ENCODE measurements around the gene USO1.
"Not testable (repeated sequence)": the region's sequence is repeated elsewhere in the genome, so short reads cannot be mapped to it uniquely, and the experiment has no call there.

USO1 gene

DNA sequence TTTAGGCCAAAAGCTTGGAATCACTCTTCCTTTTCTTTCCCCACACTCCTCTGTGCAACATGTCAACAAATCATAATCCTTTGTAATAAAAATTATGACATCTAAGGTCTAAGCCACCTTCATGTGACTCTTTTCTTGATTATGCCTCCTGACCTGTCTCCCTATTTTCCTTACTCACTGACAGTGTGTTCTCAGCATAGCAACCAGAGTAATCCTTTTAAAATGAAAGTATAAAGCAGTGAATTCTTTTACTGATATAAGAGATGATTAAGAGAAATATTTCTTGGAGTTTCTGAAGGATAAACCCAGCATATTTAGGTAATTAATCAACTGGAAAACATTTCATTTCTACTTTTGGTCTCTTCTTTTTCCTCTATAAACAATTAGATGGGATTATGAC, 44.7 kb downstream of the USO1 start:
- DNase-seq (ENCODE audit: low read depth, low spot score) = no peak

GRCh38 chr4:75771607-75772006, 47.2 kb downstream of the USO1 start:
- no peak for DNase-seq (ENCODE audit: low read depth, low spot score)

DNA sequence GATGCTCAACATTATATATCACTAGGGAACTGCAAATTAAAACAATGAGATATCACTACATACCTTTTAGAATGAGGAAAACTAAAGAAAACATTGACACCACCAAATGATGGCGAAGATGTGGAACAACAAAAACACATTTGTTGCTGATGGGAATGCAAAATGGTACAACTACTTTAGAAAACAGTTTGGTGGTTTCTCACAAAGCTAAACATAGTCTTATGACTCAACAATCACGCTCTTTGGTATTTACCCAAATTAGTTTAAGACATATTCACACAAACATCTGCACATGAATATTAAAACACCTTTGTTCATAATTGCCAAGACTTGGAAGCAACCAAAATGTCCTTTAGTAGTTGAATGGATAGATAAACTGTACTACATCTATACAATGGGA, 53.2 kb downstream of the USO1 start:
- no peak for DNase-seq (ENCODE audit: low read depth, low spot score)

GRCh38 chr4:75779105-75779757, 54.9 kb downstream of the USO1 start:
- no peak for DNase-seq (ENCODE audit: low read depth, low spot score)

GRCh38 chr4:75781305-75781704, 56.9 kb downstream of the USO1 start:
- DNase-seq (ENCODE audit: low read depth, low spot score) = no peak

DNA sequence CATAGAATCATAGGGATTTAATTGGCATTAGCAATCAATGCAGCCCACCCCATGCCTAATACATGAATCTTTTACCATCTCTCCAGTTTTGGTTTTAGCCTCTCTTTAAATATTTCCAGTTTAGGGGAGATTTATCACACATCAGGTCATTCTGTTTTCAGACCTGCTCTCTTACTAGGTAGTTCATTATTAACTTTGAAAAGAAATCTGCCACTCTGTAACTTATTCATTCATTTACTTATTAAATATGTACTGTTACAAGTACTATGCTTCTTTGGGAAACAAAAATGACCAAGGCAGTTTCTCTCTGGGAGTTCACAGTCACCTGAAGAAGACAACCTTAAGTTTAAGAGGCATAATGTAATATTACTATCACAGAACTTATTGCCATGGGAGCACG, 62.1 kb downstream of the USO1 start:
- no peak for DNase-seq (ENCODE audit: low read depth, low spot score)

DNA sequence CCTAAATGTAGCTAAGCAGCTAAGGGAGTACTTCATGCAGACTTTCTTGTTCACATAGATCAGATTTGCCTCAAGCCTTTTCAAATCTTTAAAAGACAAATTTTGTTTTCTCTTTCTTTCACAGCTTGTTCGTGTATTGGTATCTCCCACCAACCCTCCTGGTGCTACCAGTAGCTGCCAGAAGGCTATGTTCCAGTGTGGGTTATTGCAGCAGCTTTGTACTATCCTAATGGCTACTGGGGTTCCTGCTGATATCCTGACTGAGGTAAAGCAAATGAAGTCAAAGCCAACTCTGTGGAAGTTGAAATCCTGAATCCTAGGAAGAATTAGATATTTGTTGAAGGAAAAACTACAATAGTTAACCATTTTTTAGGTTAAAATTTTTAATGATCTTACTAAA, 62.6 kb downstream of the USO1 start:
- no peak for DNase-seq (ENCODE audit: low read depth, low spot score)

DNA sequence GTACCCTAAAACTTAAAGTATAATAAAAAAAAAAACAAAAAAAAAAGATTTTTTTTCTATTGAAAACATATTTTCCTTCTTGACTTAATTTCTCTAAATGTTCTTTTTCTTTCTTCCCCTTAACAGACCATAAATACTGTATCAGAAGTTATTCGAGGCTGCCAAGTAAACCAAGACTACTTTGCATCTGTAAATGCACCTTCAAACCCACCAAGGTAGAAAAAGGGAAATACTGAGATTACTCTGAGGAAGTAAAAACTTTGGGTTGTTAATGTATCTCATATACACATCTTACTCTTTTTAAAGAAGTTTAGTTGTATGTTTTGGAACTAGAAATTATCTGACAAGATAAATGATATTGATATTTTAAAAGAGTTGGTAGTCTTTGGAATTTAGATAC, 65.6 kb downstream of the USO1 start:
- DNase-seq (ENCODE audit: low read depth, low spot score) = no peak

GRCh38 chr4:75800972-75801371, 76.6 kb downstream of the USO1 start:
- DNase-seq (ENCODE audit: low read depth, low spot score) = no peak

DNA sequence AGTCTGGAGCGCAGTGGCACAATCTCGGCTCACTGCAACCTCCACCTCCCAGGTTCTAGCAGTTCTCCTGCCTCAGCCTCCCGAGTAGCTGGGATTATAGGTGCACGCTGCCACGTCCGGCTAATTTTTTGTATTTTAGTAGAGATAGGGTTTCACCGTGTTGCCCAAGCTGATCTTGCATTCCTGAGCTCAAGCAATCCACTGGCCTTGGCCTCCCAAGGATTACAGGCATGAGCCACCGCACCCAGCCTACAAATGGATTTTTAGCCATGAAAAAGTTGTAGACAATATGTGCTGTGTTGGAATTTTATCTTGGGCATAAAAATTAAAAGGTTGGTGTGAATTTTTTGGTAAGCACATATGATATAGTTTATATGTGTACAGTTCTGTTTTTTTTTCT, 81.7 kb downstream of the USO1 start:
- not testable (repeated sequence) for DNase-seq (ENCODE audit: low read depth, low spot score)

- no peak for DNase-seq (ENCODE audit: low read depth, low spot score)
Measured at GRCh38 chr4:75817901-75818300, 93.5 kb downstream of the USO1 start.

- no peak for DNase-seq (ENCODE audit: low read depth, low spot score)
Measured at GRCh38 chr4:75819121-75819520, 94.7 kb downstream of the USO1 start.

GRCh38 chr4:75820197-75820596, 95.8 kb downstream of the USO1 start:
- DNase-seq (ENCODE audit: low read depth, low spot score) = no peak

DNA sequence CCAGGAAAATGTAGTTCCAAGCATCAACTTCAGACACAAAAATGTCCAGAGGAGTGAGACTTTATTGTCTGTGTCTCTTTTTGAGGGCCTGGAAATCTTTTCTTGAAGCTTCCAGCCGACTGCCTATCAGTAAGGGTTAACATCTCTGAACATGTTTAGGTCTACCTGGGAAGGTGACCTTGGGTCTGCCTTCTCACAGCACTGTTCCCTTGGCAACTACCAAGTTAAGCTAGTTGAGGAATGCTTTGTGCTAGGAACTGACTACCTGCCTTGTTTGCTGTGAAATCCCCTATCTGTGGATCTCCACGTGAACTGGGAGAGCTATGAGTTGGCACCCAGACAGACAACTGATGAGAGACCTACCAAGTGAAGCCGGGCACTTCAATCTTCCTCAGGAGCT, 96.3 kb downstream of the USO1 start:
- DNase-seq (ENCODE audit: low read depth, low spot score) = no peak

DNA sequence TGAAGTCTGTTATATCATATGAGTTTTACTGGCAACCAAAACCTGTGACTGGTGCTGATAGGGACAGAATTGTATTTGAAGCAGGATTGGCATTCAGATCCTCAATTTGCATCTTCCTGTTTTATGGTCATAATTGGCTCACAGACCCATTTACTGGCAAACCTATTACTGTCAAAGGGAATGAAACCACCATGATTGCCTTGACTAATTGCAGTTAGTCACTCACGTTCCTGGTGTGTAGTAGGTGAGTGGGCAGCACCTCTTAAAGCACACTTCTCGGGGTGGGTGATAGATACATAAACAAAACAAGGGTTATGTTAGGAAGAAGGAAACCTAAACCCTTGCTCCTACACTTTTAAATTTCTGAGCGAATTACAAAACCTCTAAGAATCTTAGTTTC, 96.8 kb downstream of the USO1 start:
- DNase-seq (ENCODE audit: low read depth, low spot score) = no peak

GRCh38 chr4:75821966-75822365, 97.6 kb downstream of the USO1 start:
- DNase-seq (ENCODE audit: low read depth, low spot score) = no peak

DNA sequence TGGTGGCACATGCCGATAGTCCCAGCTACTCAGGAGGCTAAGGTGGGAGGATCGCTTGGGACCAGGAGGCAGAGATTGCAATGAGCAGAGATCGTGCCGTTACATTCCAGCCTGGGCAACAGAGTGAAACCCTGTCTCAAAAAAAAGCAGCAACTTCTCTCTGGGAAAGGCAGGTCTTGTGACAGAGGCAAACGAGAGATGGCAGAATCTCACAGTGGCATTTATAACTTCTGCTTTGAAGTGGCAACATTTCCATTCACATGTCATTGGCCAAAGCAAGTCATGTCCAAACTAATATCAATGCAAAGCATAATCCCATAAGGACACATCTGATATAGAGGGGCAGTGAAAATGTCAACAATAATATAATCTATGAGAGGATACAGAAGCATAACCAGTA, 98.0 kb downstream of the USO1 start:
- no peak for DNase-seq (ENCODE audit: low read depth, low spot score)

DNA sequence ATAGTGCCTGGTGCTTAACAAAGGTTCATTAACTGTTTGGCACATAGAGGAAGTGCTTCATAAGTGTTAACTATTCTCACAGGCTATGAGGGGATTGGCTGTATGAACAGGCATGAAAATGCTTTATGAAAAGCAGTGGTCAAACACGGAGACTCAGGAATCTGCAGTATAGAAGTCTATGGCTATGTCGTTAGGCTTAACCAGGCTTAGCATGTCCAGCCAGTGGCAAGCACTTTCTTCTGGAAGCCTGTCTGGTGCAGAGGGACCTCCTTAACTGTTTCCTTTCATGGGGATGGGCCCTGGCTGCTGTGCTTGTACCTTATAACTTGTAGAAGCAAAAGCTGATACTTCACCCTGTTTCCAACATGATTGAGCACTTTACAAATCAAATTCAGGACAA, 99.4 kb downstream of the USO1 start:
- no peak for DNase-seq (ENCODE audit: low read depth, low spot score)

DNA sequence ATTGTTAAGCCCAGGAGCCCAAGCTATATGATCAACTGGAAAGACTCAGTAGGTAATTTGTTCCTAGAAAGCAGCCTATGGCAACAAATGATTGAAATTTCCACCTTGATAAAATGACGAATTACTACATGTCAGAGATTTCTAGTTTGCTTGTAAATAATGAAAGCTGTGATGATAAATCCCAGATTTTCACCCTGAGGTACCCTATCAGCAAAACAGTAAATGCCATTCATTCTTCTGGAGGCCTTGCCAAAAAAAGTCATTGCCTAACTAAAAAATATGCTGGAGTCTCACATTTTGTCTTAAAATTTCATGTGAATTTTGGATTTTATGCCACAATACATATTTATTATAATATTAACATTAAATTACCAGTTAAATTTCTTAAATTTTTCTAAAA, 106.5 kb downstream of the USO1 start:
- no peak for DNase-seq (ENCODE audit: low read depth, low spot score)

GRCh38 chr4:75831856-75832405, 107.6 kb downstream of the USO1 start:
- DNase-seq (ENCODE audit: low read depth, low spot score) = peak; percentile 67

GRCh38 chr4:75834095-75834771, 109.9 kb downstream of the USO1 start:
- DNase-seq (ENCODE audit: low read depth, low spot score) = no peak

DNA sequence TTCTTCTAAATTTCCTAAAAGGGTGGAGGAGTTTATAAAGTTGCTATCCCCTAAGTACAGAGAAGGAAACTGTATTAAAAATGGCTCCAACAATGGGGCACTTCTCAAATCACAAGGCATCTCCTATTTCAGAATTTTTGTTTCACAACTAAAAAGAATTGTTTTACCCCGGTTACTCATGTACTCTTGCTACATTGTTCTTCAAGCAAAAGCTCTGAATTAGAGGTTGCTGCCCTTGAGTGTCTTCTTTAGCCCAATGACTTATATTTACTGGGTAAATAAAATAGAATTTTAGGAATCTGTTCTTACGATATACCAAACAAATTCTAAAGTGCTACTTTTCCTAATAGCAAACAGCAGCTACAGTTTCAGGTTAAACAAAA, 110.4 kb downstream of the USO1 start:
- no peak for DNase-seq (ENCODE audit: low read depth, low spot score)
